Measurements from ENCODE around the gene CLPSL2.

Gene CLPSL2

GRCh38 chr6:35787266-35788218 is 11.1 kb downstream of the CLPSL2 start:
- DNase-seq (ENCODE audit: low read depth, low spot score): no peak

DNA sequence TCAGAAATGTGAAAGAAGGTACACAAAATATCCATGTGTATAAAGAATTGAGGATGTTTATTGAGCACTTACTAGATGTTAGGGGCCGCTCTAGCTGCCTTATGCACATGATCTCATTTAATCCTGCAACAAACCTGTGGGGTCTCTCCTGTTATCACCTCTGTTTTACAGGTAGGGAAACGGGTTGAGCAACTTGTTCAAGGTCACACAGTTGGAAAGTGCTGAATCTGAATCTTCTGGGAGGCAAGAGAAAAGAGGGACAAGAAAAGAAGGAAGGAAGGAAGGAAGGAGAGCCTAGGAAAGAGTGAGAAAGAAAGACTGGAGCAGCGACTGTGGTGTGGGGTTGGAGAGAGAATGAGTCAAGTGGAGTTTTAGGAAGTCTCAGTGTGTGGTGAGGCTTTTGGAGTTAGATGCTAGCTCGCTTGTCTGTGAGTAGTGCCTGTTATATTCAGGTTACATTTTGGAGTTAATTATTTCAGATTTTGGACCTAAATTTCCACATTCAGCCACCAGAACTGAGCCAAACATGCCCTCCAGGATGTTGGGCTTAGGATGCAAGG is 12.1 kb downstream of the CLPSL2 start:
- DNase-seq (ENCODE audit: low read depth, low spot score): no peak

- DNase-seq (ENCODE audit: low read depth, low spot score): no peak
These were observed 14.3 kb downstream of the CLPSL2 start for GRCh38 chr6:35790683-35791082.

DNA sequence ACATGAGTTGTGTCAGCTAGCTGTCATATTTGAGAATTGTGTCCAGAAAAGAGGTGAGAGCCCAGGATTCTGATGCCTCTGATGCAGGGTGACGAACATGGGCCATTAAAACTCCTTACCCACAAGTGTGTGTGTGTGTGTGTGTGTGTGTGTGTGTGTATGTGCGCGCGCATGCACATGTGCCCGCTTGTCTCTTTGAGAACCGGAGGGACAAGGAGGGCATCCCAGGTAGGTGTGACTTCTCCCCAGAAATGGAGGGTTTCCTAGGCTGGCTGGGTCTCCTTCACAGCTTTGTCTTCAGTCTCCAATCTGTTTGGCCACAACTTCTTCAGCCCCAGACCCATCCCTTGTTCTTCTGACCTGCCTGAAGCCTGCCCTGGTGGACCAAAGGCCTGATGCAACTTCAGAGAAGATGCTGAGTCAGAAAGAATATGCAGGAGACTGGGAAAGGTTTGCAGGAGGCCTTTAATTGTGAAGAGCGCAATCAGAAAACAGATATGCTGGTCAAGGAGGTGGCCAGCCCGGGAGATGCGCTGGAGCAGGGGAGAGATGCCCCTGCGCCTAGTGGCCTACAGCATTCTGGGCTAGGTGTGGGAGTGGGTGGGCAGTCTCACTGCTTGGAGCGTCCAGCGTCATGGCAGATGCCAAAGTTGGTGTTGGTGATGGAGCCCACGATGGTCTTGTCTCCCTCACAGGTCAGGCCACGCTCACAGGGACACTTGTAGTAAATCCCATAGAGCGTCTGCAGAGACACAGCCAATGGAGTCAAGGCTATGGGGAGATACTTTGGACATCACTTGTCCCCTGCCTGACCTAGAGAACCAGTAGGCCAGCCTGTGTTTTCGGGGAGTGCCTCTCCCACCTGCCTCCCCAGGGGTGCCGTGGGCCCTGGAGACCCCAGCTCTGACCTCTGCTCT is 18.4 kb downstream of the CLPSL2 start:
- DNase-seq (ENCODE audit: low read depth, low spot score): no peak

- no peak for DNase-seq (ENCODE audit: low read depth, low spot score)
These were observed 19.2 kb downstream of the CLPSL2 start for GRCh38 chr6:35795453-35796071.

- DNase-seq (ENCODE audit: low read depth, low spot score): no peak
These were observed 19.8 kb downstream of the CLPSL2 start for GRCh38 chr6:35796236-35796635.

- no peak for DNase-seq (ENCODE audit: low read depth, low spot score)
These were observed 21.6 kb downstream of the CLPSL2 start for GRCh38 chr6:35797837-35798526.

GRCh38 chr6:35798706-35799105 is 22.3 kb downstream of the CLPSL2 start:
- no peak for DNase-seq (ENCODE audit: low read depth, low spot score)

DNA sequence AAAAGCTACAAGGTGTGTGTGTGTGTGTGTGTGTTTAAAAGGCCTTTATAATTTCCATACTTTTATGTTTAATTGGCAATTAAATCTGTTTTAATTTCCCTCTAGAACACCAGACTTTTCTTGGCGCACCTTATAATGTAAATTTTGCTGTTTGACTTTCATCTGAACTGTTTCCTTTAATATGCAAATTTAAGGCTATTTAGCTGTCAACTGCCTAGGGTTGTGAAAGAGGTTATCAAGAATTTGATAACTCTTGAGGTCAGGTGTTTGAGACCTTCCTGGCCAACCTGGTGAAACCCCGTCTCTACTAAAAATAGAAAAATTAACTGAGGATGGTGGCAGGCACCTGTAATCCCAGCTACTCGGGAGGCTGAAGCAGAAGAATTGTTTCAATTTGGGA is 24.8 kb downstream of the CLPSL2 start:
- no peak for DNase-seq (ENCODE audit: low read depth, low spot score)

- DNase-seq (ENCODE audit: low read depth, low spot score): no peak
These were observed 28.8 kb downstream of the CLPSL2 start, which contains the start of gene LHFPL5 for GRCh38 chr6:35804996-35805736. LHFPL5 (plus strand) TSS chr6:35805352; CDS start chr6:35805671, 319 bp downstream.

GRCh38 chr6:35808688-35809087 is 32.3 kb downstream of the CLPSL2 start:
- DNase-seq (ENCODE audit: low read depth, low spot score): no peak

- DNase-seq (ENCODE audit: low read depth, low spot score): no peak
These were observed 33.4 kb downstream of the CLPSL2 start for GRCh38 chr6:35809809-35810208.

- no peak for DNase-seq (ENCODE audit: low read depth, low spot score)
These were observed 34.7 kb downstream of the CLPSL2 start for GRCh38 chr6:35810971-35811698.

- no peak for DNase-seq (ENCODE audit: low read depth, low spot score)
These were observed 35.2 kb downstream of the CLPSL2 start for GRCh38 chr6:35811699-35811995.

- DNase-seq (ENCODE audit: low read depth, low spot score): no peak
These were observed 41.1 kb downstream of the CLPSL2 start for GRCh38 chr6:35817515-35817914.

GRCh38 chr6:35823601-35824000 is 47.2 kb downstream of the CLPSL2 start:
- DNase-seq (ENCODE audit: low read depth, low spot score): no peak

- no peak for DNase-seq (ENCODE audit: low read depth, low spot score)
These were observed 48.3 kb downstream of the CLPSL2 start for GRCh38 chr6:35824552-35825192.
